Measurements from ENCODE around the gene TBC1D22A.
"Not testable (repeated sequence)": the region's sequence is repeated elsewhere in the genome, so short reads cannot be mapped to it uniquely, and the experiment has no call there.

Gene TBC1D22A

DNA sequence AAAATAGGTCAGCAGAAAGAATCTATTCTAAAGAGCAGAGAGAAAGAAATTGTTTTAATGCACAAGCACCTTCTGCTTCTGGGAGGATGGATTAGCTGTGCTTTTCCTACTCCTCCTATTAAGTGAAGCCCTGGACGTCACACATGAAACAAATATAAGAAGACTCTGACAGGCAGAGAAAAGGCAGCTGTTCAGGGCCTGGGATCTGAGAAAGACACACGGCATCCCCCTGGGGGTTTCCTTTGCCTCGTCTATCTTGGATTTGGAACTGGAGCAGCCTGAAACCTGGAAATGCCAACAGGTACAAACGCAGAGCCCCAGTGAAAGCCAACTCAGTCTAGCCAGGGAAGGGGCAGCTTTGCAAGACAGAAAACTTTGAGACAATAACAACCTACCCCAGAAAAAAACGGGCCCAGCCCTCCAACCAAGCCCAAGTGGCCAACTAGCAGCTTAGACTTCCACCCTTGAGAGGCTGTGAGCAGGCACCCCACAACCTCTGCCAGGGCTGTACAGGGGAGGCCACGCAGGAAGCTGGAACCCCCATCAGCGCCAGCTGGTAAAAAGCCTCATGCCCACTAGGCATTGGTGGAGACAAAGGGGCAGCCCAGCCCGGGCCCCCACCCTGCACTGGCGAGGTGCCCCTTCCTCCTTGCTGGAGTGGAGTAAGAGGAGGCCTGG, 31.7 kb upstream of the TBC1D22A start:
- H3K27ac ChIP-seq (ENCODE audit: poor library complexity, severe bottlenecking) = no peak overlapping the region
- no peaks in the 10 kb centered on the region for H3K36me3 ChIP-seq (ENCODE audit: low read depth)
- H3K9me3 ChIP-seq (ENCODE audit: severe bottlenecking) = no peaks in the 10 kb centered on the region
- no peak for ATAC-seq (ENCODE audit: low read depth)
- no peaks in the 10 kb centered on the region for H3K27me3 ChIP-seq (ENCODE audit: insufficient read depth, poor library complexity, severe bottlenecking)
- H3K4me1 ChIP-seq (ENCODE audit: insufficient read depth, poor library complexity, severe bottlenecking) = peaks cover 8% of the 10 kb centered on the region
- DNase-seq (ENCODE audit: low spot score) = no peak
- H3K4me3 ChIP-seq (ENCODE audit: severe bottlenecking) = no peak overlapping the region
- no peak for TF ChIP-seq CTCF (IDR thresholded peaks at IDR 0.05; ENCODE audit: poor library complexity, severe bottlenecking)

- TF ChIP-seq CTCF (IDR thresholded peaks at IDR 0.05; ENCODE audit: poor library complexity, severe bottlenecking) = no peak
- ATAC-seq (ENCODE audit: low read depth) = peak; percentile 72
- H3K9me3 ChIP-seq (ENCODE audit: severe bottlenecking) = no peaks in the 10 kb centered on the region
- no peaks in the 10 kb centered on the region for H3K27me3 ChIP-seq (ENCODE audit: insufficient read depth, poor library complexity, severe bottlenecking)
- no peak overlapping the region for H3K4me3 ChIP-seq (ENCODE audit: severe bottlenecking)
- H3K4me1 ChIP-seq (ENCODE audit: insufficient read depth, poor library complexity, severe bottlenecking) = peaks cover 8% of the 10 kb centered on the region
- peaks cover 5% of the 10 kb centered on the region; the same call in 1 of the 2 replicates for H3K36me3 ChIP-seq (ENCODE audit: low read depth)
- DNase-seq (ENCODE audit: low spot score) = no peak
- no peak overlapping the region for H3K27ac ChIP-seq (ENCODE audit: poor library complexity, severe bottlenecking)
These were observed 31.0 kb upstream of the TBC1D22A start for GRCh38 chr22:46731246-46732040.

GRCh38 chr22:46732041-46732379, 30.4 kb upstream of the TBC1D22A start:
- Histone ChIP-seq H3K36me3 (ENCODE audit: low read depth) (peaks cover 7% of the 10 kb centered on the region; the same call in 1 of the 2 replicates), H3K4me3 (ENCODE audit: severe bottlenecking) (no peak overlapping the region), H3K27ac (ENCODE audit: poor library complexity, severe bottlenecking) (no peak overlapping the region)

DNA sequence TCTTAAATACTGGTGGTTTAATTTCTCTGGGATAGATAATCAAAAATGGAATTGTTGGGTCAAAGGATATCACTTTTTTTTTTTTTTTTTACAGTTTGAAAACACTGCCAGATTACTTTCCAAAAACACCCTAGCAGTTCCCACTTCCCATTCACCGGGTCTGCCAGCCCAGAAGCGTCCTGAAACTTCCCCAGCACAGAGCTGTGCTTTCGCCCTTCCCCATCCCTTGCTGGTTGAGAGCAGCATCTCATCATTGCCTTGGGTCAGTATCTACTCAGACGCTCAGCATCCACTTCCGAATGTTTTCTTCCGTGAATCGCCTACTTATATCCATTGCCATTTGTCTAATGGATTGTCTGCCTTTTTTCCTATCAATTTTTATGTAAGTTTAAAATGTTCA, 29.9 kb upstream of the TBC1D22A start:
- TF ChIP-seq CTCF (IDR thresholded peaks at IDR 0.05; ENCODE audit: poor library complexity, severe bottlenecking) = no peak
- Histone ChIP-seq H3K27me3 (ENCODE audit: insufficient read depth, poor library complexity, severe bottlenecking) (no peaks in the 10 kb centered on the region), H3K27ac (ENCODE audit: poor library complexity, severe bottlenecking) (no peak overlapping the region), H3K4me1 (ENCODE audit: insufficient read depth, poor library complexity, severe bottlenecking) (peaks cover 8% of the 10 kb centered on the region), H3K36me3 (ENCODE audit: low read depth) (peaks cover 7% of the 10 kb centered on the region; the same call in 1 of the 2 replicates), H3K4me3 (ENCODE audit: severe bottlenecking) (no peak overlapping the region), H3K9me3 (ENCODE audit: severe bottlenecking) (no peaks in the 10 kb centered on the region)
- DNase-seq (ENCODE audit: low spot score) (no peak), ATAC-seq (ENCODE audit: low read depth) (no peak)

More at GRCh38 chr22:46732041-46732379, 30.4 kb upstream of the TBC1D22A start:
- H3K9me3 ChIP-seq (ENCODE audit: severe bottlenecking) = no peaks in the 10 kb centered on the region
- no peak for TF ChIP-seq CTCF (IDR thresholded peaks at IDR 0.05; ENCODE audit: poor library complexity, severe bottlenecking)
- DNase-seq (ENCODE audit: low spot score) = no peak
- peaks cover 8% of the 10 kb centered on the region for H3K4me1 ChIP-seq (ENCODE audit: insufficient read depth, poor library complexity, severe bottlenecking)
- ATAC-seq (ENCODE audit: low read depth) = no peak
- no peaks in the 10 kb centered on the region for H3K27me3 ChIP-seq (ENCODE audit: insufficient read depth, poor library complexity, severe bottlenecking)

DNA sequence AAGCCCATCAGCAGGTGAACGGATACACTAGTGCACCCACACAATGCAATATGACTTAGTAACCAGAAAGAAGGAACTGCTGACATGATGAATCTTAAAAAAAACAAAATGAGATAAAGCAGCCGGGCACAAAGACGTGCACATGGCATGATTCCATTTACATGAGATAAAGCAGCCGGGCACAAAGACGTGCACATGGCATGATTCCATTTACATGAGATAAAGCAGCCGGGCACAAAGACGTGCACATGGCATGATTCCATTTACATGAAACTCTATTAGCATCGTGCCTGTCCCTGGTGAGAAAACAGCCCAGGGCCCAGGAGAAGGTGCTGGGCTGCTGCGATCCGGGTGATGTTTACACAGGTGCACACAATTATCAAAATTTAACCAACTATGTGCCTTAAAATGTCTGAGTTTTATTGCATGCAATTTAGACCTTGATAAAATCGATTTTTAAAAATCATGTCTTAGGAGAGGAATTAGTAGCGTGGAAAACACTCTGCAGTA, 28.2 kb upstream of the TBC1D22A start:
- ATAC-seq (ENCODE audit: low read depth); H3K27me3 ChIP-seq (ENCODE audit: insufficient read depth, poor library complexity, severe bottlenecking); H3K27ac ChIP-seq (ENCODE audit: poor library complexity, severe bottlenecking); H3K9me3 ChIP-seq (ENCODE audit: severe bottlenecking); H3K4me1 ChIP-seq (ENCODE audit: insufficient read depth, poor library complexity, severe bottlenecking); DNase-seq (ENCODE audit: low spot score); H3K36me3 ChIP-seq (ENCODE audit: low read depth); H3K4me3 ChIP-seq (ENCODE audit: severe bottlenecking): not testable (repeated sequence)

Measured in RWPE2 (cell line).